Measurements from ENCODE around the gene KAT2B. TPM values are rescaled to one million over a fixed set of nuclear protein-coding genes. Genes with fewer than 3 reads are reported as not detected.

Gene KAT2B
- polyA plus RNA-seq, 1 of the 3 experiments (the other 2 are of a cell fraction): 2.1 TPM

DNA sequence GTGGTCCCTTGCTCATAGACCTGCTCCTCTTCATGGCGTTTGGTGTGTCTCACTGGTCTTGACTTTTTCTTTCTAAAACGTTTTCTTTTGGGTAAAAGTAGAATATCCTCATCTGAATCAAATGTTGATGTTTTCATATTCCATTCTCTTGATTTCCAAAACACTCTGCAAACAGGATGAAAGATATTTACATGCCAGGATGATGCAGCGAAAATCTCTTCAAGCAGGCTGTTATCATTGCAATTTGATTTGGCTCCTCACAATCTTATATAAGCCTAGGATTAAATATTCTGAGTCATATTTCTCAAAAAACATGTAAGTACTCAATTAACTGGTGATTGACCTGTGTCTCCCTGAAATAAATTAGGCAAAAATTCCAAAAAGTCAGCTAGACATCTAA is 38.3 kb upstream of the KAT2B start:
- 69% methylated on average over 3 of the region's 3 CpGs for WGBS (ENCODE audit: low lambda C conversion rate)
- no peaks in the 10 kb centered on the region for H3K4me1 ChIP-seq (ENCODE audit: control insufficient read depth in 1 of 2, insufficient read depth in 2 of 2, low read depth in 1 of 2, low read length in 1 of 2)
- H3K36me3 ChIP-seq (replicated peaks in 1 of 2; ENCODE audit: control insufficient read depth in 1 of 2, insufficient read depth in 2 of 2, low read length in 1 of 2): no peaks in the 10 kb centered on the region
- ChIA-PET POLR2A (no interaction called here), CTCF (interaction anchor here (1.2 kb wide), 1 partner anchor 13 kb away, joined by 4 read pairs; no protein-coding TSS in a partner anchor)
- no peaks in the 10 kb centered on the region for H3F3A ChIP-seq (replicated peaks; ENCODE audit: insufficient read depth)
- no peaks in the 10 kb centered on the region for H3K9me2 ChIP-seq
- H3K9me3 ChIP-seq: no peaks in the 10 kb centered on the region
- H4K20me1 ChIP-seq (ENCODE audit: insufficient read depth): no peaks in the 10 kb centered on the region
- no peak overlapping the region for H2AFZ ChIP-seq (ENCODE audit: low read depth)
- H3K27ac ChIP-seq (ENCODE audit: low read depth in 2 of 2, low read length in 1 of 2): no peak overlapping the region
- no peak for DNase-seq
- H3K4me2 ChIP-seq: no peak overlapping the region
- no peak for TF ChIP-seq IRF3 (IDR thresholded peaks at IDR 0.05; ENCODE audit: low read depth, low read length)
- H3K79me2 ChIP-seq (ENCODE audit: insufficient read depth): no peaks in the 10 kb centered on the region
- H3K27me3 ChIP-seq (ENCODE audit: insufficient read depth): no peaks in the 10 kb centered on the region
- H3K4me3 ChIP-seq (ENCODE audit: low read depth in 2 of 2, low read length in 1 of 2): no peak overlapping the region
- H3K9ac ChIP-seq: no peak overlapping the region

DNA sequence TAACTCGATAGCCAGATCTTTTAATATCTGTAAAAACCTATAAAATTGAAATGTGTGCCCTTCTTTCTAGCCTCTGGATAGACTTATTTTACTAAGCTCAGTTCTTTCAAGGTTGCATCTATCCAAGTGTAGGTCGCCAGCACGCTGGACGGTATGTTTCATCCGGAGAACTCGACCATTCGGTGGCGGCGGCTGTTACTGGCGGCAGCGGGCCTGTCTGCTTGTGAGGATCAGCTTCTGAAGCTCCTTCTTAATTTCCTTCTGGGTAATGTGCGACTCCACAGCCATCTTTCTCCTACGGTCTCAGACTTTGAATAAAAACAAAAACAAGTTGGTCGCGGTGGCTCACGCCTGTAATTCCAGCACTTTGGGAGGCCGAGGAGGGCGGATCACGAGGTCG is 32.3 kb upstream of the KAT2B start:
- Histone ChIP-seq H3K9ac (no peak overlapping the region), H2AFZ (ENCODE audit: low read depth) (no peak overlapping the region), H3K27ac (ENCODE audit: low read depth in 2 of 2, low read length in 1 of 2) (no peak overlapping the region), H3K79me2 (ENCODE audit: insufficient read depth) (no peaks in the 10 kb centered on the region), H3F3A (replicated peaks; ENCODE audit: insufficient read depth) (no peaks in the 10 kb centered on the region), H3K9me2 (no peaks in the 10 kb centered on the region), H3K4me2 (no peak overlapping the region), H3K4me3 (ENCODE audit: low read depth in 2 of 2, low read length in 1 of 2) (no peak overlapping the region), H4K20me1 (ENCODE audit: insufficient read depth) (no peaks in the 10 kb centered on the region), H3K27me3 (ENCODE audit: insufficient read depth) (no peaks in the 10 kb centered on the region), H3K4me1 (ENCODE audit: control insufficient read depth in 1 of 2, insufficient read depth in 2 of 2, low read depth in 1 of 2, low read length in 1 of 2) (no peaks in the 10 kb centered on the region), H3K9me3 (no peaks in the 10 kb centered on the region), H3K36me3 (replicated peaks in 1 of 2; ENCODE audit: control insufficient read depth in 1 of 2, insufficient read depth in 2 of 2, low read length in 1 of 2) (no peaks in the 10 kb centered on the region)
- WGBS (ENCODE audit: low lambda C conversion rate): 96% methylated on average over 20 of the region's 20 CpGs
- DNase-seq: no peak
- POLR2A ChIA-PET: no interaction called here
- TF ChIP-seq NFIC (IDR thresholded peaks at IDR 0.05; ENCODE audit: borderline replicate concordance): no peak
- TF ChIP-seq POLR2AphosphoS5 (IDR thresholded peaks at IDR 0.05; ENCODE audit: low read depth, low read length): no peak
- TF ChIP-seq FOXM1 (IDR thresholded peaks at IDR 0.05; ENCODE audit: low read depth): no peak
- no peak for TF ChIP-seq RFX5 (IDR thresholded peaks at IDR 0.05; ENCODE audit: low read length)
- TF ChIP-seq SMC3 (IDR thresholded peaks at IDR 0.05; ENCODE audit: low read depth, low read length): no peak
- CTCF ChIA-PET: interaction anchor here (0.9 kb wide), 1 partner anchor 25 kb away, joined by 3 read pairs; no protein-coding TSS in a partner anchor

- TF ChIP-seq USF1 (IDR thresholded peaks at IDR 0.05; ENCODE audit: borderline replicate concordance, low read depth) (no peak), GABPA (IDR thresholded peaks at IDR 0.05; ENCODE audit: low read depth) (no peak)
- H3K4me2 ChIP-seq: no peak overlapping the region
- no peak overlapping the region for H2AFZ ChIP-seq (ENCODE audit: low read depth)
- no peaks in the 10 kb centered on the region for H3K27me3 ChIP-seq (ENCODE audit: insufficient read depth)
- WGBS (ENCODE audit: low lambda C conversion rate): 72% methylated on average over 2 of the region's 2 CpGs
- H3K9me2 ChIP-seq: no peaks in the 10 kb centered on the region
- no peak overlapping the region for H3K27ac ChIP-seq (ENCODE audit: low read depth in 2 of 2, low read length in 1 of 2)
- H3K9me3 ChIP-seq: no peaks in the 10 kb centered on the region
- H3K9ac ChIP-seq: no peak overlapping the region
- no peak for DNase-seq
- H3K36me3 ChIP-seq (replicated peaks in 1 of 2; ENCODE audit: control insufficient read depth in 1 of 2, insufficient read depth in 2 of 2, low read length in 1 of 2): no peaks in the 10 kb centered on the region
- no peaks in the 10 kb centered on the region for H3F3A ChIP-seq (replicated peaks; ENCODE audit: insufficient read depth)
- H4K20me1 ChIP-seq (ENCODE audit: insufficient read depth): no peaks in the 10 kb centered on the region
- H3K4me1 ChIP-seq (ENCODE audit: control insufficient read depth in 1 of 2, insufficient read depth in 2 of 2, low read depth in 1 of 2, low read length in 1 of 2): no peaks in the 10 kb centered on the region
- no peaks in the 10 kb centered on the region for H3K79me2 ChIP-seq (ENCODE audit: insufficient read depth)
- H3K4me3 ChIP-seq (ENCODE audit: low read depth in 2 of 2, low read length in 1 of 2): no peak overlapping the region
- CTCF ChIA-PET: interaction anchor here (0.9 kb wide), 1 partner anchor 25 kb away, joined by 3 read pairs; no protein-coding TSS in a partner anchor
- POLR2A ChIA-PET: no interaction called here
These were observed 31.6 kb upstream of the KAT2B start for GRCh38 chr3:20008646-20009045.

All from SK-N-SH (cell line).